Astrocyte (in vitro differentiated cells and primary cell): ENCODE measurements around the gene BCL11B. TPM values are rescaled to one million over a fixed set of nuclear protein-coding genes. Genes with fewer than 3 reads are reported as not detected.

Source experiments
- DNase-seq: peaks from one replicate; pipeline ENCODE4 v3.0.0-alpha.2; 2010; ENCODE audit warnings: low read depth
- FAIRE-seq: peaks from 2 replicates; lab custom pipeline; 2011; peaks lifted over from hg19 to GRCh38; lab: Jason Lieb, UNC
- H2AFZ ChIP-seq: 2 replicates; pipeline ENCODE4 v1.6.0; 2012; ENCODE audit warnings: low read depth, low read length, inconsistent platforms
- H3K27ac ChIP-seq: 2 replicates; pipeline ENCODE4 v1.5.1; 2011; ENCODE audit warnings: low read depth, low read length, inconsistent platforms
- H3K27me3 ChIP-seq: 2 replicates; pipeline ENCODE4 v1.6.0; 2011; ENCODE audit warnings: low read length, inconsistent platforms; ENCODE audit not compliant: insufficient read depth
- H3K36me3 ChIP-seq: 2 replicates; pipeline ENCODE4 v1.5.1; 2011; ENCODE audit warnings: low read length, inconsistent platforms; ENCODE audit not compliant: insufficient read depth
- H3K4me1 ChIP-seq: 2 replicates; pipeline ENCODE4 v1.5.1; 2011; ENCODE audit warnings: low read length, inconsistent platforms; ENCODE audit not compliant: insufficient read depth
- H3K4me2 ChIP-seq: 2 replicates; pipeline ENCODE4 v1.6.0; 2012; ENCODE audit warnings: low read length, inconsistent platforms
- H3K4me3 ChIP-seq: 2 replicates; pipeline ENCODE4 v1.5.1; 2011; ENCODE audit warnings: low read depth, mild to moderate bottlenecking, low read length, inconsistent platforms; ENCODE audit not compliant: insufficient read depth
- H3K79me2 ChIP-seq: 2 replicates; pipeline ENCODE4 v1.6.0; 2012; ENCODE audit warnings: mild to moderate bottlenecking, low read length, inconsistent platforms; ENCODE audit not compliant: insufficient read depth
- H3K9ac ChIP-seq: 2 replicates; pipeline ENCODE4 v1.6.0; 2012; ENCODE audit warnings: mild to moderate bottlenecking, low read length, inconsistent platforms
- H3K9me3 ChIP-seq: 2 replicates; pipeline ENCODE4 v1.5.1; 2012; ENCODE audit warnings: low read depth, mild to moderate bottlenecking, low read length, inconsistent platforms; ENCODE audit not compliant: insufficient read depth
- H4K20me1 ChIP-seq: 2 replicates; pipeline ENCODE4 v1.6.0; 2012; ENCODE audit warnings: low read length, inconsistent platforms; ENCODE audit not compliant: insufficient read depth
- H3K27ac Mint-ChIP-seq: one replicate; pipeline ENCODE4 v1.8.0; 2021; ENCODE audit warnings: mild to moderate bottlenecking, mixed read lengths; ENCODE audit not compliant: unreplicated experiment
- H3K27me3 Mint-ChIP-seq: one replicate; pipeline ENCODE4 v1.8.0; 2021; ENCODE audit warnings: low read depth, mixed read lengths; ENCODE audit not compliant: unreplicated experiment
- H3K36me3 Mint-ChIP-seq: one replicate; pipeline ENCODE4 v1.8.0; 2021; ENCODE audit warnings: low read depth, mixed read lengths; ENCODE audit not compliant: unreplicated experiment
- H3K4me1 Mint-ChIP-seq: one replicate; pipeline ENCODE4 v1.8.0; 2021; ENCODE audit warnings: low read depth, mixed read lengths; ENCODE audit not compliant: unreplicated experiment
- H3K4me3 Mint-ChIP-seq: one replicate; pipeline ENCODE4 v1.8.0; 2021; ENCODE audit warnings: mild to moderate bottlenecking, moderate library complexity, mixed read lengths; ENCODE audit not compliant: unreplicated experiment
- H3K9me3 Mint-ChIP-seq: one replicate; pipeline ENCODE4 v1.8.0; 2021; ENCODE audit warnings: mild to moderate bottlenecking, mixed read lengths; ENCODE audit not compliant: unreplicated experiment
- EZH2 ChIP-seq: IDR thresholded peaks from 2 replicates; pipeline ENCODE4 v1.6.1; 2012; ENCODE audit warnings: mild to moderate bottlenecking, low read length, inconsistent platforms; ENCODE audit not compliant: insufficient read depth
- total RNA-seq: library from RNA; stranded (reverse); gene quantifications from 2 replicates; pipeline ENCODE4 v1.2.1, GENCODE V29; 2021
- TF ChIP-seq, protein P1 (sequence below): IDR thresholded peaks from 2 replicates; pipeline ENCODE4 v1.5.1; 2011; ENCODE audit warnings: low read depth, mild to moderate bottlenecking, inconsistent platforms, low read length, moderate library complexity; ENCODE audit not compliant: insufficient read depth

BCL11B gene
- total RNA-seq, 1 donor from 2014 or later: 1.1 TPM

DNA sequence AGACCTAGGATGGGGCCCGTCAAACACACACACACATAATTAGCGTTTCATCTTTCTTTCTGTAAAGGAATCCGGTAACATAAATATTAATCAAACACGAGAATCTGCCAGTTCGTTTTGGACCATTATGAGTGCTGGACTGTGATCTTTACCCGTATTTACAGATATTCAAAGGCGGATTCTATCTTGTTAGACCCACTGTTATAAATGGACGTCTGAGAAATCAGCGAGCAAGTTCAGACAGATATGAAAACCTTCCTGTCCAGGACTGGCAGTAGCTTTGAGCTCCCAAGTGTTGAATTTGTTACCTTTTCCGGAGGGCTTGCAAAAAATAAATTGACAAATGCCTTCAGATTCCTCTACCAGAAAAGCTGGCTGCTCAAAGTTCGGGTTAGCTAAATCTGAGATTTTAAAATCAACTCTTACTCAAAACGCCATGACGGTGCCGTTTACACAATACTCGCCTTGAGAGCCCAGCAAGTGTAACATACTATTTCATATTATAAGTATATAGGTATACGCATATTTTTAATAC, 27.6 kb downstream of the BCL11B start:
- DNase-seq: no peak
- H3K4me3 Mint-ChIP-seq: no peak overlapping the region
- peaks cover 53% of the 10 kb centered on the region for H3K27me3 Mint-ChIP-seq

DNA sequence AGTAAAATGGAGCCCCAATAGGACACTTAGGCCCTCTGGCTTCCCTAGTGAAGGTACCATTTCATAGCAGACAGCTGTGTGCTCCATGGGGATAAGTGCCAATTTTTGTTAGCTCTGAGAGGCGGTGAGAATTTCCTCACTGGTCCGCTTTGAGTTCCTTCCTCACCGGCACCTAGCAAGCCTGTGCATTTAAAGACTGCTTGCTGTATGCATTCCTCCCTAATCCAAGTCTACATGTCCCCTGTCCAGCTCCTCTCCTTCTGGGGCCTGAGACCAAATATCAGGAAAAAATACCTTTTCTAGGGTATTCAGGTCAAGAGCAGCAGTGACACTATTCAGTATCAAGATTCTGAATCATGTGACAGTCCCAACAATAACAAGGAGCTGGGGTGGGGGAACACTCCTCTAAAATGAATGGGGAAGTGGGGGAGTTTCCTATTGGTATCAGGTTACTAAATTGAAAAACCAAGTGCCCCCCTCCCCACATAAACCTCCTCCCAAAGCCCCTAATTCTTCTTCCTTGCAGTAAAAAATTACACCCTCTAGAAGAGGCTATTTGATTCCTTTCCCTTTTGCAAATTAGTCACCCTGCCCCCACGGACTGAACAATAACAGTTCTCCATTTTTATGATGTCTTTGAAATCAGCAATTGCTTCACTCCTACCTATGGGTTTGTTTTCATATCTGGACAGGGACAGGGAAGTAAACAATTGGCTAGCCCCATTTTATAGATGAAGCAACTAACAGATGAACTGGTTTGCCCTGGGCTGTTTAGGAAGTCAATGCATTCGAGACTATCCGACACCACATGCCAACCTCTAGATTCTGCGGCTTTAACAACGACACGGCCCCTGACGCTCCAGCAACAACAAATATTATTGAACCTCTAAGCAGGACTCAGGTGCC, 28.9 kb downstream of the BCL11B start:
- H3K4me3 Mint-ChIP-seq: no peak overlapping the region
- Histone ChIP-seq H2AFZ (no peak overlapping the region), H3K4me1 (peaks cover 6% of the 10 kb centered on the region), H3K4me2 (no peak overlapping the region), H4K20me1 (peaks cover 4% of the 10 kb centered on the region), H3K4me3 (no peak overlapping the region), H3K79me2 (no peaks in the 10 kb centered on the region), H3K36me3 (no peaks in the 10 kb centered on the region), H3K27me3 (peaks cover 37% of the 10 kb centered on the region), H3K9me3 (no peaks in the 10 kb centered on the region), H3K9ac (no peak overlapping the region), H3K27ac (no peak overlapping the region)
- peaks cover 3% of the 10 kb centered on the region for H3K36me3 Mint-ChIP-seq
- no peak overlapping the region for H3K27ac Mint-ChIP-seq
- H3K27me3 Mint-ChIP-seq: peaks cover 41% of the 10 kb centered on the region
- FAIRE-seq (no peak), DNase-seq (no peak)
- H3K9me3 Mint-ChIP-seq: peaks cover 3% of the 10 kb centered on the region
- no peak for TF ChIP-seq EZH2
- TF ChIP-seq, protein P1, sequence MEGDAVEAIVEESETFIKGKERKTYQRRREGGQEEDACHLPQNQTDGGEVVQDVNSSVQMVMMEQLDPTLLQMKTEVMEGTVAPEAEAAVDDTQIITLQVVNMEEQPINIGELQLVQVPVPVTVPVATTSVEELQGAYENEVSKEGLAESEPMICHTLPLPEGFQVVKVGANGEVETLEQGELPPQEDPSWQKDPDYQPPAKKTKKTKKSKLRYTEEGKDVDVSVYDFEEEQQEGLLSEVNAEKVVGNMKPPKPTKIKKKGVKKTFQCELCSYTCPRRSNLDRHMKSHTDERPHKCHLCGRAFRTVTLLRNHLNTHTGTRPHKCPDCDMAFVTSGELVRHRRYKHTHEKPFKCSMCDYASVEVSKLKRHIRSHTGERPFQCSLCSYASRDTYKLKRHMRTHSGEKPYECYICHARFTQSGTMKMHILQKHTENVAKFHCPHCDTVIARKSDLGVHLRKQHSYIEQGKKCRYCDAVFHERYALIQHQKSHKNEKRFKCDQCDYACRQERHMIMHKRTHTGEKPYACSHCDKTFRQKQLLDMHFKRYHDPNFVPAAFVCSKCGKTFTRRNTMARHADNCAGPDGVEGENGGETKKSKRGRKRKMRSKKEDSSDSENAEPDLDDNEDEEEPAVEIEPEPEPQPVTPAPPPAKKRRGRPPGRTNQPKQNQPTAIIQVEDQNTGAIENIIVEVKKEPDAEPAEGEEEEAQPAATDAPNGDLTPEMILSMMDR: no peak
- H3K4me1 Mint-ChIP-seq: peaks cover 7% of the 10 kb centered on the region

More for the DNA sequence above, 27.6 kb downstream of the BCL11B start:
- no peak overlapping the region for H3K9ac ChIP-seq
- TF ChIP-seq, protein P1: no peak
- no peak for TF ChIP-seq EZH2
- FAIRE-seq: no peak
- no peak overlapping the region for H3K27ac ChIP-seq
- Mint-ChIP-seq H3K4me1 (peaks cover 7% of the 10 kb centered on the region), H3K27ac (no peak overlapping the region), H3K9me3 (no peaks in the 10 kb centered on the region), H3K36me3 (peaks cover under 1% of the 10 kb centered on the region)
- H3K79me2 ChIP-seq: no peaks in the 10 kb centered on the region
- no peaks in the 10 kb centered on the region for H3K9me3 ChIP-seq
- peaks cover 6% of the 10 kb centered on the region for H3K4me1 ChIP-seq
- H2AFZ ChIP-seq: no peak overlapping the region
- no peaks in the 10 kb centered on the region for H3K36me3 ChIP-seq
- peaks cover 37% of the 10 kb centered on the region for H3K27me3 ChIP-seq
- H3K4me3 ChIP-seq: no peak overlapping the region
- H4K20me1 ChIP-seq: peaks cover 4% of the 10 kb centered on the region
- H3K4me2 ChIP-seq: no peak overlapping the region

DNA sequence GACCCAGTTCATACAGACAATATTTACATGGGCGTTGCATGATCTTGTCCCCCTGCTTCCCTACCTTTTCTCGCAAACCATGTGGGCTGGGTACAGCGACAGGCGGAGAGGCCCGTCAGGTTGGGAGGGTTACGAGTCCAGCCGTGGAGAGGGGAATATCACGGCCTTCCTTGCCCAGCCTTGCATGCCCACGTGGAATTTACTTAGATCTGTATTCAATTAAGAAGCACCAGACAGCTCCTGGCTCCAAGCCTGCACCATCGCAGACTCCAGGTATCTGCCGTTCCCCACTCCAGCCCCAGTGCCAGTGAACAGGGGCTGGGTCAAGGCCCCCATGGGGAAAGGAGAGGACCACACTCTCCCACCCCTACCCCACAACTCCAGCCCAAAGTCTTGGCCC, 29.8 kb downstream of the BCL11B start:
- Mint-ChIP-seq H3K27ac (no peak overlapping the region), H3K4me3 (no peak overlapping the region), H3K4me1 (peaks cover 7% of the 10 kb centered on the region), H3K36me3 (peaks cover 6% of the 10 kb centered on the region), H3K27me3 (peaks cover 32% of the 10 kb centered on the region), H3K9me3 (peaks cover 5% of the 10 kb centered on the region)
- FAIRE-seq (no peak), DNase-seq (no peak)
- peaks cover 6% of the 10 kb centered on the region for H3K4me1 ChIP-seq
- no peak overlapping the region for H3K4me3 ChIP-seq
- peaks cover 8% of the 10 kb centered on the region for H3K9me3 ChIP-seq
- H3K27ac ChIP-seq: no peak overlapping the region
- H3K9ac ChIP-seq: no peak overlapping the region
- TF ChIP-seq EZH2: no peak
- TF ChIP-seq, protein P1: no peak
- H3K27me3 ChIP-seq: peaks cover 32% of the 10 kb centered on the region
- no peaks in the 10 kb centered on the region for H3K79me2 ChIP-seq
- peaks cover under 1% of the 10 kb centered on the region for H4K20me1 ChIP-seq
- no peak overlapping the region for H2AFZ ChIP-seq
- no peaks in the 10 kb centered on the region for H3K36me3 ChIP-seq
- H3K4me2 ChIP-seq: no peak overlapping the region
